Vagina (tissue), 2 donors: Measurements from ENCODE around the gene EVA1C.

Experiments
- CTCF ChIP-seq, 3 experiments: fragments of 450-650 bp in 2 of 3; fragments of 200-600 bp in 1 of 3; sonication (generic) in 1 of 3; IDR thresholded peaks; one replicate each; pipeline ENCODE4 v1.5.1; 2017 to 2019; ENCODE audit warnings: antibody characterized with exemption in 3 of 3, mild to moderate bottlenecking in 2 of 3, moderate library complexity in 2 of 3
- POLR2AphosphoS5 ChIP-seq, 2 donors: sonication (generic); formaldehyde crosslinking; IDR thresholded peaks; one replicate each; pipeline ENCODE4 v1.9.0; 2017; ENCODE audit warnings: antibody characterized with exemption in 2 of 2, mild to moderate bottlenecking in 2 of 2, low read depth in 1 of 2; ENCODE audit not compliant: insufficient read depth in 1 of 2

DNA sequence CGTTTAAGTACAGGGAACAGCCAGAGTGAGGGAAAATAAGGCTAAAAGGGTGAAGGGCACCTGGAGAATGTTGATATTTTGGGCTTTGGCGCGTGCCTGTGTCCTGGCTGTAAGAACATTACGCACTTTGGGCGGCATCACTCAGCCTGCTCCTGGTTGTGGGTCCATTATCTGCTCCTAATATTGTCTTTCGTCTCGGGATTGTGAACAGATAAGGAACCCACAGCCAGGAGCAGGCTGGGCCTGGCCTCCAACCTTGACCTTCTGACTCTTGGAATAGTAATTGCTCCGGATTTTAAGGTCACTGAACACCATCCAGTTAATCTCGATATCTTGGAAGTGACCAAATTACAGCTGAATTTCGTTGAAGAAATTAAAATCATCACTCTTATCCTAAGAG lies 111.0 kb downstream of the EVA1C start:
- no peak for TF ChIP-seq CTCF (IDR thresholded peaks at IDR 0.05)
- TF ChIP-seq POLR2AphosphoS5 (IDR thresholded peaks at IDR 0.05; ENCODE audit: insufficient read depth in 1 of 2, low read depth in 1 of 2) = no peak
